Smooth muscle cell of the brain vasculature (primary cell): ENCODE results near the gene TRABD.

ENCODE experiments used
- DNase-seq: peaks from one replicate; pipeline ENCODE4 v3.0.0-alpha.2; 2012; ENCODE audit warnings: low read depth, low spot score

Gene TRABD

GRCh38 chr22:50238755-50239154, 53.0 kb downstream of the TRABD start:
- DNase-seq: no peak

GRCh38 chr22:50242406-50242949, 56.8 kb downstream of the TRABD start:
- no peak for DNase-seq

GRCh38 chr22:50243685-50244419, 58.1 kb downstream of the TRABD start:
- DNase-seq: no peak

GRCh38 chr22:50244420-50245213, 58.9 kb downstream of the TRABD start, which contains the start of gene TUBGCP6:
TUBGCP6 (minus strand) TSS chr22:50245023; CDS start chr22:50244459, 564 bp downstream.
- DNase-seq: peak; percentile 74

- no peak for DNase-seq
Observed at GRCh38 chr22:50245214-50246072, 59.7 kb downstream of the TRABD start.

- DNase-seq: no peak
Observed at GRCh38 chr22:50246242-50247175, 60.8 kb downstream of the TRABD start.

- DNase-seq: no peak
Observed at GRCh38 chr22:50247748-50248147, 62.0 kb downstream of the TRABD start.

- DNase-seq: no peak
Observed at GRCh38 chr22:50248196-50249081, 62.7 kb downstream of the TRABD start.
